ENCODE results near the gene MLST8.
A peak's percentile ranks its signal among the peaks of the same experiment; 100 is the strongest.
"Not testable (repeated sequence)": the region's sequence is repeated elsewhere in the genome, so short reads cannot be mapped to it uniquely, and the experiment has no call there.

The MLST8 gene

DNA sequence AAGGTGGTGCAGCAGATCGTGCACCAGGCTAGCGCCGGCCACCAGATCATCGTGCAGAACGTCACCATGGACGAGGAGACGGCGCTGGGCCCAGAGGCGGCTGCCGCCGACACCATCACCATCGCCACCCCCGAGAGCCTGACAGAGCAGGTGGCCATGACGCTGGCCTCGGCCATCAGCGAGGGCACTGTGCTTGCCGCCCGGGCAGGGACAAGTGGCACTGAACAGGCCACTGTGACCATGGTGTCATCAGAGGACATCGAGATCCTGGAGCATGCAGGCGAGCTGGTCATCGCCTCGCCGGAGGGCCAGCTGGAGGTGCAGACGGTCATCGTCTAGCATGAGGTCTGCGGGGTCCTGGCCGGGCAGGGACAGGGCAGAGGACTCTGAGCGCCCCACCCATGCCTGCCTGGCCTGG, 30.0 kb downstream of the MLST8 start:
- H3K4me1 ChIP-seq (ENCODE audit: control insufficient read depth, insufficient read depth, low read length), result peaks cover 37% of the 10 kb centered on the region
- no peak overlapping the region for H3K4me2 ChIP-seq (ENCODE audit: low read length)
- H3K4me3 ChIP-seq (ENCODE audit: low read length), result no peak overlapping the region
- H3K9me3 ChIP-seq (replicated peaks; ENCODE audit: low read length), result no peaks in the 10 kb centered on the region
- peaks cover 59% of the 10 kb centered on the region for H3K36me3 ChIP-seq (ENCODE audit: insufficient read depth, low read length)
- no peaks in the 10 kb centered on the region for H3K27me3 ChIP-seq (ENCODE audit: control insufficient read depth, insufficient read depth, low read length)
- H3K9ac ChIP-seq (ENCODE audit: low read depth, low read length), result no peak overlapping the region

DNA sequence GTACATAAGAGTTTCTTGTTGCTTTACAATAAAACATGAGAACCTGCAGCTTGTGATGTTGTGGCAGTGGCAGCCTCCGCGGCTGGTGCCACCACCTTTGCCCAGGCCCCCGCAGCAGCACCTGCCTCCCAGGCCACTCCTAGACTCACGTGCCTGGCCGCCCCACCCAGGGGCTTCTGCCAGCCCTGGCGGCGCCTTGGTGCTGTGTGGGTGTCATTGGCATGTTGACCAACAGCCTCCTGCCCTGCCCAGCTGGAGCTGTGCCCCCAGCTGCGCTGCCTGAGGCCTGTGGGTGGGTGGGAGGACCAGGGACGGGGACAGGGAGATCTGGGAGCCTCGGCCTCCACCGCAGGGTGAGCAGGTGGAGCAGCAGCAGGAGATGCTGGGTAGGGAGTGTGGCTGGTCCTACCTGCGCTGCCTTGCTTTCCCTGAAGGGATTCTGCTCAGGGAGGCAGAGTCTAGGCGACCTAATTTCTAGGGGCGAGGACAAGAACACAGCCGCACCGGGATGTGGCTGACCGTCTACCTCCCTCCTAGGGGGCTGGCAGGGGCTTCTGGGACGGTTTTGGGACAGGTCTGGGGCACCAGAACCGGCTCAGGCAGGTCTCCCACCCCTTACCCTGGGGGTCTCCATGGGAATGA, 30.6 kb downstream of the MLST8 start:
- Histone ChIP-seq H3K36me3 (ENCODE audit: insufficient read depth, low read length) (peaks cover 54% of the 10 kb centered on the region), H3K9ac (ENCODE audit: low read depth, low read length) (no peak overlapping the region), H3K4me1 (ENCODE audit: control insufficient read depth, insufficient read depth, low read length) (peaks cover 33% of the 10 kb centered on the region), H3K9me3 (replicated peaks; ENCODE audit: low read length) (no peaks in the 10 kb centered on the region), H3K27me3 (ENCODE audit: control insufficient read depth, insufficient read depth, low read length) (no peaks in the 10 kb centered on the region), H3K4me2 (ENCODE audit: low read length) (peak overlapping the region; percentile 7), H3K4me3 (ENCODE audit: low read length) (no peak overlapping the region)

DNA sequence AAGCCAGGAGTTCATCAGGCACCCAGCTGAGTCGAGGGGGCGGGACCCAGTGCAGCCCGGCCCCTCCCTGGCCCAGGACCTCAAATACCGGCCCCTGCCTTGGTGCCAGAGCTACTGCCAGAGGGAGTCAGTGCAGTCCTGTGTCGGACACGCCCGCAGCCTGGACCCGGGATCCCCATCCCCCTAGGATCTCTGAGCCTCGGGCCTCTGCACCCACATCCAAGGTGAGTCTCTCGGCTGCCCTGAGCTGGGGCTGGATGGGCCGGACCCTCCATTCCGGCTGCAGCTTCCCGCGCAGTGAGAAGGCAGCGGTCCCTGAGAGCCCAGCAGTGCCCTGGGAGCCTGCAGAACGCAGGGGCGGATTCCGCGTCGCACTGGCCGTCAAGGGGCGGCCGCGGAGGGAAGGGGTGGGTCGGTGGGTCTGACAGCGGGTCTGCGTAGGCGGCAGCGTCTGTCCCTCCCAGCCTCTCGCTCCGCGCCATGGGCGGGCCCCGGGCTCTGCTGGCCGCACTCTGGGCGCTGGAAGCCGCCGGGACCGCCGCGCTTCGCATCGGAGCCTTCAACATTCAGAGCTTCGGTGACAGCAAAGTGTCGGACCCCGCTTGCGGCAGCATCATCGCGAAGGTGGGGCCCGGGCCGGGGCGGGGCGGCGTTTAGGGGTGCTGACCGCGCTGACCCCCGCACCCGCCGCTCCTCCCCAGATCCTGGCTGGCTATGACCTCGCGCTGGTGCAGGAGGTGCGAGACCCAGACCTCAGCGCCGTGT, 31.3 kb downstream of the MLST8 start, which contains the start of gene DNASE1L2:
DNASE1L2 (plus strand) TSS at position 108 of the 765 bp plus-strand sequence; CDS start at position 481, 373 bp downstream.
- Histone ChIP-seq H3K9me3 (replicated peaks; ENCODE audit: low read length) (no peaks in the 10 kb centered on the region), H3K4me3 (ENCODE audit: low read length) (no peak within 1 kb of the TSS), H3K4me2 (ENCODE audit: low read length) (peak within 1 kb of the TSS; percentile 23), H3K4me1 (ENCODE audit: control insufficient read depth, insufficient read depth, low read length) (peaks cover 27% of the 10 kb centered on the region), H3K27me3 (ENCODE audit: control insufficient read depth, insufficient read depth, low read length) (no peaks in the 10 kb centered on the region), H3K36me3 (ENCODE audit: insufficient read depth, low read length) (peaks cover 53% of the 10 kb centered on the region), H3K9ac (ENCODE audit: low read depth, low read length) (no peak within 1 kb of the TSS)

DNA sequence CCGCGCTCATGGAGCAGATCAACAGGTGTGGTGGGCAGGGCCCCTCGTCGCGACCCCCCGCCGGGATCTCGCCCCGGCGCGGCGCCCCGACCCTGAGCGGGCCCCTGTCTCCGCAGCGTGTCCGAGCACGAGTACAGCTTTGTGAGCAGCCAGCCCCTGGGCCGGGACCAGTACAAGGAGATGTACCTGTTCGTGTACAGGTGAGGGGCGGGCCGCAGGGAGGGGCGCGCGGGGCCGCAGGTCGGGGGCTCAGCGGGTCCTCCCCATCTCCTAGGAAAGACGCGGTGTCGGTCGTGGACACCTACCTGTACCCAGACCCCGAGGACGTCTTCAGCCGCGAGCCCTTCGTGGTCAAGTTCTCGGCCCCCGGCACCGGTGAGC, 31.8 kb downstream of the MLST8 start:
- no peaks in the 10 kb centered on the region for H3K27me3 ChIP-seq (ENCODE audit: control insufficient read depth, insufficient read depth, low read length)
- peaks cover 47% of the 10 kb centered on the region for H3K36me3 ChIP-seq (ENCODE audit: insufficient read depth, low read length)
- H3K9ac ChIP-seq (ENCODE audit: low read depth, low read length), result no peak overlapping the region
- no peak overlapping the region for H3K4me3 ChIP-seq (ENCODE audit: low read length)
- H3K9me3 ChIP-seq (replicated peaks; ENCODE audit: low read length), result no peaks in the 10 kb centered on the region
- peaks cover 22% of the 10 kb centered on the region for H3K4me1 ChIP-seq (ENCODE audit: control insufficient read depth, insufficient read depth, low read length)
- H3K4me2 ChIP-seq (ENCODE audit: low read length), result peak overlapping the region; percentile 23

DNA sequence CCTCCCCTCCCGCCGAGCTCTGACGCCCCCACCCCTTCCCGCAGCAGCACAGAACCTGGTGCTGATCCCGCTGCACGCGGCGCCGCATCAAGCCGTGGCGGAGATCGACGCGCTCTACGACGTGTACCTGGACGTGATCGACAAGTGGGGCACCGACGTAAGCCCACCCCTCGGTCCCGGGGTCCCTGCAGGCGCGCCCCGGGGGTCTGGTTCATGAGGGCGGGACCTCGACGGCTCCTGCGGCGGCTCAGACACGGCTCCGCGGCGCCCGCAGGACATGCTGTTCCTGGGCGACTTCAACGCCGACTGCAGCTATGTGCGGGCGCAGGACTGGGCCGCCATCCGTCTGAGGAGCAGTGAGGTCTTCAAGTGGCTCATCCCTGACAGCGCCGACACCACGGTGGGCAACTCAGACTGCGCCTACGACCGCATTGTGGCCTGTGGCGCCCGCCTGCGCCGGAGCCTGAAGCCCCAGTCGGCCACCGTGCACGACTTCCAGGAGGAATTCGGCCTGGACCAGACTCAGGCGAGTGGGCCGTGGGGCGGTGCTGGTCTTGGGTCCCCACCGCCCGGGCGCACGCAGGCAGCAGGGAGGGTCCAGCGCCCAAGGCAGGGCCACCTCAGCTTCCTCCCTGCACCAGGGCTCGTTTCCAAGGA, 32.4 kb downstream of the MLST8 start:
- H3K4me2 ChIP-seq (ENCODE audit: low read length), result no peak overlapping the region
- no peaks in the 10 kb centered on the region for H3K9me3 ChIP-seq (replicated peaks; ENCODE audit: low read length)
- H3K4me3 ChIP-seq (ENCODE audit: low read length), result no peak overlapping the region
- H3K36me3 ChIP-seq (ENCODE audit: insufficient read depth, low read length), result peaks cover 47% of the 10 kb centered on the region
- no peak overlapping the region for H3K9ac ChIP-seq (ENCODE audit: low read depth, low read length)
- H3K4me1 ChIP-seq (ENCODE audit: control insufficient read depth, insufficient read depth, low read length), result peaks cover 21% of the 10 kb centered on the region
- H3K27me3 ChIP-seq (ENCODE audit: control insufficient read depth, insufficient read depth, low read length), result no peaks in the 10 kb centered on the region

DNA sequence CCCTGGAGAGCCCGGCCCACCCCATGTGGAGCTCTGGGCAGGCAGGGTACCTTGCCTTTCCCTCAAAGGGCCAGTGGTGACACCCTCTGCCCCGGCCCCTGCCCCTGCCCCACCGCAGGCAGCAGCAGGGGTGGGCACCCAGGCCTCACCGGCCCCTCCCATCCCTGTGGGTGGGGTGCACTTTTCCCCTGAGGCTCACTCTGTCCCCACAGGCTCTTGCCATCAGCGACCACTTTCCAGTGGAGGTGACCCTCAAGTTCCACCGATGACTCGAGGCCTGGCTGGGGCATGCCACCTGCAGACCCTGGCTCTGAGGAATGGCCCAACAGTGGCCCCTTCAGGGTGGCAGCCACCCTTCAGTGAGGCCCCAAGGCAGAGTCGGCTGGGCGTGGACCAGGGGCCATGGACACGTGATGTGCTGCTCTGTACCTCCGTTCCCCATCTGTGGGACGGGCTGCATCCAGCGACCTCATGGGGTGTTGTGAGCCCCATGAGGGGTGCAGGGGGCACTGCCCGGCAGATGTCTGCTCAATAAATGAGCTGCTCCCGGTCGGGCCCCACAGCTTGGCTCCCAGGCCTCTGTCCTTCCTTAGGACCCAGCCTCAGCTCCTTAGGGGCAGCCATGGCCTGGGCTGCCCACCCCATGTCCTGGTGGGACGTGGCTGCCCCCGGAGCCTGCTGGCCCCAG, 33.0 kb downstream of the MLST8 start:
- H3K9ac ChIP-seq (ENCODE audit: low read depth, low read length), result no peak overlapping the region
- H3K4me2 ChIP-seq (ENCODE audit: low read length), result no peak overlapping the region
- peaks cover 21% of the 10 kb centered on the region for H3K4me1 ChIP-seq (ENCODE audit: control insufficient read depth, insufficient read depth, low read length)
- H3K4me3 ChIP-seq (ENCODE audit: low read length), result no peak overlapping the region
- H3K27me3 ChIP-seq (ENCODE audit: control insufficient read depth, insufficient read depth, low read length), result no peaks in the 10 kb centered on the region
- no peaks in the 10 kb centered on the region for H3K9me3 ChIP-seq (replicated peaks; ENCODE audit: low read length)
- H3K36me3 ChIP-seq (ENCODE audit: insufficient read depth, low read length), result peaks cover 45% of the 10 kb centered on the region

DNA sequence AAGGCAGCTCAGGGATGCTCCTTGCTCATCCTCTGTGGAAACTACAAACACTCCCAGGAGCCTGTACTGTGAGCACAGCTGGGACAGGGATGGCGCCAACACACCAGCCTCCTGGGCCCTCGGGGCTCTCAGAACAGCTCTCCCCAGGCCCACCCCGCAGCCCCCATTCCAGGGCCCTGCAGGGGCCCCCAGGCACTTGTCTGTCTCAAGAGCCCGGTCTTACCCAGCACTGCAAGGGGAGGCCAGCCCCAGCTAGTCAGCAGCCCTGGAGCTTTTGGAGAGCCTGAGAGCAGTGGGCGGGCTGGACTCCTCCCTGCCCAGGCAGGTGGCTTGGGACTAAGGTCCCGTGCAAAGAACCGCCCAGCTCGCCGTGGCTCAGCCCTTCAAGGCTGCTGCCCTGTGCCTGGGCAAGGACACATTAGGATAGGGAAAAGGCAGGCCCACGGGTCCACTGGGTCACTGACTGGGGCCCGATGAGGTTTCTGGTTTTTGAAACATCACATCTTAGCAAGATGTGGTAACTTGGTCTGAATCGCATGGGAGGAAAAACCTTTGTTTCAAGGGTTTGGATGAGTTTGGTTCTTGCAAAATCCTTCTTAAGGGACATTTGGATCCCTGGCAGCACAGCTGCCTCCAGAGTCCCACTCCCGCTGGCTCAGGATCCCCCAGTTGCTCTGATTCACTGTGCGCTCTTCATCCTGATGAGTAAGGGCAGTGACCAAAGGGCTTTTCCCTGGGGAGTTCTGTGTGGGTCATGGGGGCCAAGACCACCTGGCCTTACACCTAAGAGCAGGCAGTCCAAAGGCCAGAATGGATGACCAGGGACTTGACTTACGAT, 33.8 kb downstream of the MLST8 start:
- Histone ChIP-seq H3K36me3 (ENCODE audit: insufficient read depth, low read length) (peaks cover 45% of the 10 kb centered on the region), H3K27me3 (ENCODE audit: control insufficient read depth, insufficient read depth, low read length) (no peaks in the 10 kb centered on the region), H3K4me3 (ENCODE audit: low read length) (no peak overlapping the region), H3K9me3 (replicated peaks; ENCODE audit: low read length) (no peaks in the 10 kb centered on the region), H3K4me1 (ENCODE audit: control insufficient read depth, insufficient read depth, low read length) (peaks cover 21% of the 10 kb centered on the region), H3K4me2 (ENCODE audit: low read length) (no peak overlapping the region), H3K9ac (ENCODE audit: low read depth, low read length) (no peak overlapping the region)

DNA sequence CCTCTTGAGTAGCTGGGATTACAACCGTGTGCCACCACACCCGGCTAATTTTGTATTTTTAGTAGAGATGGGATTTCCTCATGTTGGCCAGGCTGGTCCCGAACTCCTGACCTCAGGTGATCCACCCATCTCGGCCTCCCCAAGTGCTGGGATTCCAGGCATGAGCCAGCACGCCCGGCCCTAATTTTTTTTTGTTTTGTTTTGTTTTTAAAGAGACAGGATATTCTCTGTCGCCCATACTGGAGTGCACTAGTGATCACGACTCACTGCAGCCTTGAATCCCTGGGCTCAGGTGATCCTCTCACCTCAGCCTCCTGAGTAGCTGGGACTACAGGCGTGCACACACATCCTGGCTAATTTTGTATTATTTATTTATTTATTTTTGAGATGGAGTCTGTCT, 35.1 kb downstream of the MLST8 start:
- H3K9me3 ChIP-seq (replicated peaks; ENCODE audit: low read length); H3K4me2 ChIP-seq (ENCODE audit: low read length); H3K9ac ChIP-seq (ENCODE audit: low read depth, low read length); H3K4me3 ChIP-seq (ENCODE audit: low read length); H3K27me3 ChIP-seq (ENCODE audit: control insufficient read depth, insufficient read depth, low read length): not testable (repeated sequence)
- peaks cover 47% of the 10 kb centered on the region for H3K36me3 ChIP-seq (ENCODE audit: insufficient read depth, low read length)
- H3K4me1 ChIP-seq (ENCODE audit: control insufficient read depth, insufficient read depth, low read length), result peaks cover 21% of the 10 kb centered on the region

DNA sequence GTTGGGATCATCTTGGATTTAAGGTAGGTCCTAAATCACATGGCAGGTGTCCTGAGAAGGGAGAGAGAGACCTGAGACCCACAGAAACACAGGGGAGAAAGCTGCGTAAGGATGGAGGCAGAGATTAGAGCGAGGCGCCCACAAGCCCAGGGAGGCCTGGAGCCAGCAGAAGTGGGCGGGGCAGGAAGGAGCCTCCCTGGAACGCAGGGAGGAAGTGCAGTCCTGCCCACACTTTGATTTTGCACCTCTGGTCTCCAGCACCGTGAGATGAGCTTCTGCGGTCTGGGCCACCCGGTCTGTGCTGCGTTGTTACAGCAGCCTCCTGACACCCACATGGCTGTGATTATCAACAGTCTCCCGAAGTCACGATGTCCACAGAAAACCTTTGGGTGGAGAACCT, 37.3 kb downstream of the MLST8 start:
- Histone ChIP-seq H3K9ac (ENCODE audit: low read depth, low read length) (no peak overlapping the region), H3K4me1 (ENCODE audit: control insufficient read depth, insufficient read depth, low read length) (peaks cover 3% of the 10 kb centered on the region), H3K4me2 (ENCODE audit: low read length) (no peak overlapping the region), H3K4me3 (ENCODE audit: low read length) (no peak overlapping the region), H3K36me3 (ENCODE audit: insufficient read depth, low read length) (peaks cover 53% of the 10 kb centered on the region), H3K9me3 (replicated peaks; ENCODE audit: low read length) (no peaks in the 10 kb centered on the region), H3K27me3 (ENCODE audit: control insufficient read depth, insufficient read depth, low read length) (no peaks in the 10 kb centered on the region)

DNA sequence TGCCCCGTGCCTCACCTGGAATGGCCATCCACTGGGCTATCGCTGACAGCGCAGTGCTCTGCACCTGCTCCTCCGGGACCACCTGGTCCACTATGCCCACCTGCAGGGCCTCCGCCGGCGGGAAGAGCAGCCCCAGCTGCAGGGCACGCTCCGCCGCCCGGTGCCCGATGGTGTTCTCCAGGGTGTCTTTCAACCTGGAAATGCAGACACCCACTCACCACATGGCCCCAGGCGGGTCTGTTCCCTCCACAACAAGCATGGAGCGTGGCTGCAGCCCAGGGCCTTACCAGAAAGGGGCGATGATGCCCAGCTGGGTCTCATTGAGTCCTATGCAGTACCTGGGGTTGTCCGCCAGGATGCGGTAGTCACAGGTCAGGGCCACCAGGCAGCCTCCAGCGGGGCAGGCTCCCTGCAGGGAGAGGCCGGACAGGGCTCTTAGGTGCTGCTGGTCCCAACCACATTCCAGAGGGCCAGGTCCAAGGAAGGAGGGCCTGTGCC, 37.8 kb downstream of the MLST8 start:
- no peak overlapping the region for H3K9ac ChIP-seq (ENCODE audit: low read depth, low read length)
- H3K27me3 ChIP-seq (ENCODE audit: control insufficient read depth, insufficient read depth, low read length), result no peaks in the 10 kb centered on the region
- peaks cover 53% of the 10 kb centered on the region for H3K36me3 ChIP-seq (ENCODE audit: insufficient read depth, low read length)

More for the DNA sequence above, 37.8 kb downstream of the MLST8 start:
- H3K4me3 ChIP-seq (ENCODE audit: low read length), result no peak overlapping the region
- peaks cover 3% of the 10 kb centered on the region for H3K4me1 ChIP-seq (ENCODE audit: control insufficient read depth, insufficient read depth, low read length)
- no peaks in the 10 kb centered on the region for H3K9me3 ChIP-seq (replicated peaks; ENCODE audit: low read length)
- H3K4me2 ChIP-seq (ENCODE audit: low read length), result no peak overlapping the region
